ENCODE measurements around the gene RAI1.
"Not testable (repeated sequence)": the region's sequence is repeated elsewhere in the genome, so short reads cannot be mapped to it uniquely, and the experiment has no call there.

Gene RAI1

GRCh38 chr17:17664064-17664452 is 17.2 kb upstream of the RAI1 start:
- no peak for DNase-seq

- no peak for DNase-seq
Observed at GRCh38 chr17:17665255-17665654, 16.0 kb upstream of the RAI1 start.

- DNase-seq, result no peak
Observed at GRCh38 chr17:17666111-17666714, 15.0 kb upstream of the RAI1 start.

GRCh38 chr17:17667231-17667630 is 14.0 kb upstream of the RAI1 start:
- DNase-seq, result no peak

- no peak for DNase-seq
Observed at GRCh38 chr17:17667947-17668346, 13.3 kb upstream of the RAI1 start.

- DNase-seq, result no peak
Observed at GRCh38 chr17:17668358-17668757, 12.9 kb upstream of the RAI1 start.

GRCh38 chr17:17668775-17669579 is 12.3 kb upstream of the RAI1 start:
- peak in 1 of 58 donors; percentile 28 for DNase-seq

- DNase-seq, result no peak
Observed at GRCh38 chr17:17669580-17670235, 11.6 kb upstream of the RAI1 start.

- DNase-seq, result no peak
Observed at GRCh38 chr17:17670701-17671305, 10.5 kb upstream of the RAI1 start.

GRCh38 chr17:17671369-17672129 is 9.7 kb upstream of the RAI1 start:
- DNase-seq, result no peak

- peak in 2 of 58 donors; percentile 17 to 40 for DNase-seq
Observed at GRCh38 chr17:17672453-17673368, 8.5 kb upstream of the RAI1 start.

- no peak for DNase-seq
Observed at GRCh38 chr17:17675416-17675815, 5.8 kb upstream of the RAI1 start.

GRCh38 chr17:17675925-17676534 is 5.2 kb upstream of the RAI1 start:
- no peak for DNase-seq

GRCh38 chr17:17676752-17677151 is 4.5 kb upstream of the RAI1 start:
- DNase-seq, result no peak

- no peak for DNase-seq
Observed at GRCh38 chr17:17677299-17678040, 3.8 kb upstream of the RAI1 start.

GRCh38 chr17:17678063-17678699 is 3.1 kb upstream of the RAI1 start:
- DNase-seq, result not testable (repeated sequence)

- DNase-seq, result no peak
Observed at GRCh38 chr17:17679243-17679642, 2.0 kb upstream of the RAI1 start.

GRCh38 chr17:17679748-17680147 is 1.5 kb upstream of the RAI1 start:
- no peak for DNase-seq
